ENCODE data around the gene DCDC1.

DNA sequence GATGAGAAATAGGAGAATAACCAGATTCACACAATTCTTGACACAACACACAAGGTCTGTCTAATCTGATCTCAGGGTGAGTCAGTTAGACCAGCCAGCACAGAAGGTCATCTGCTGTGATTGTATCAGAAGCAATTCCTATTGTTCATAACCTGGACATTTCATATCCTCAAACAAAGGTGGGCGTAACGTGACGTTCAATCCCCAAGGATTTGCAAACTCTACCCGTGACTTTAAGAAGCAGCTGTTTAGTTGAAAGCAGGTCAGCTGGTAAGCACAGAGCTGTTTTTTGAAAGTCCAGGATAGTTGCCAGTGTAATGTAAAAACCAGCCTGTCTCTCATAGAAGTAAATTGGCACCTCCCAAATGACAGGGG, 385.1 kb downstream of the DCDC1 start:
- no peak for TF ChIP-seq EP300 (IDR thresholded peaks at IDR 0.05)
- no peak for TF ChIP-seq CTCF (IDR thresholded peaks at IDR 0.05)
- no peak for TF ChIP-seq POLR2AphosphoS5 (IDR thresholded peaks at IDR 0.05)
- no peak for TF ChIP-seq POLR2A (IDR thresholded peaks at IDR 0.05)

Data from suprapubic skin (tissue), 4 donors.